GM12878 (cell line): Measurements from ENCODE around the gene NUMB. TPM values are rescaled to one million over a fixed set of nuclear protein-coding genes. Genes with fewer than 3 reads are reported as not detected.

Experiments used
- ATAC-seq: fragments of 200-7000 bp; cut with Tn5 transposase; 3 replicates; pipeline ENCODE4 v1.9.1; 2020; ENCODE audit warnings: mild to moderate bottlenecking, moderate library complexity
- BruUV-seq: library from RNA; stranded (reverse); fragments of 400-500 nt; replicated peaks from 2 replicates; lab custom pipeline; 2021; lab: Mats Ljungman, UMichigan
- CTCF ChIA-PET: fragments of 300-600 bp; sonication (Branson Sonifier 250); formaldehyde crosslinking; extraction: SDS; loops from one replicate; lab custom pipeline; 2021; ENCODE audit warnings: inconsistent platforms; lab: Yijun Ruan, JAX
- POLR2A ChIA-PET: fragments of 350-600 bp; formaldehyde crosslinking; extraction: SDS; loops from one replicate; lab custom pipeline; 2021; ENCODE audit warnings: inconsistent platforms; lab: Charles Lee
- RAD21 ChIA-PET: fragments of 300-600 bp; sonication (Branson Sonifier 250); formaldehyde crosslinking; loops from one replicate; lab custom pipeline; 2023; ENCODE audit warnings: antibody characterized with exemption; ENCODE audit not compliant: unreplicated experiment; lab: Charles Lee
- SMC1A ChIA-PET: fragments of 300-600 bp; sonication (Branson Sonifier 250); formaldehyde crosslinking; loops from one replicate; lab custom pipeline; 2023; ENCODE audit not compliant: unreplicated experiment, uncharacterized antibody; lab: Charles Lee
- DNase-seq: peaks from one replicate; pipeline ENCODE4 v3.0.0-alpha.2; 2011; ENCODE audit warnings: low read depth, low spot score
- FAIRE-seq: peaks from 3 replicates; lab custom pipeline; 2011; peaks lifted over from hg19 to GRCh38; lab: Jason Lieb, UNC
- H2AFZ ChIP-seq: 2 replicates; pipeline ENCODE4 v1.6.0; 2011; ENCODE audit warnings: low read depth, low read length, control low read depth; ENCODE audit not compliant: control insufficient read depth
- H3K27ac ChIP-seq: 2 replicates; pipeline ENCODE4 v1.5.1; 2011; ENCODE audit warnings: control low read depth; ENCODE audit not compliant: control insufficient read depth, insufficient read depth
- H3K27me3 ChIP-seq, 2 experiments: replicated peaks in 1 of 2; 2 replicates each; pipeline versions ENCODE4 v1.6.0 to v1.6.1; 2011; ENCODE audit warnings: low read length in 1 of 2; ENCODE audit not compliant: control insufficient read depth in 2 of 2, insufficient read depth in 2 of 2
- H3K36me3 ChIP-seq, 2 experiments: 2 replicates each; pipeline ENCODE4 v1.5.1; 2011; ENCODE audit warnings: low read length in 1 of 2; ENCODE audit not compliant: control insufficient read depth in 2 of 2, insufficient read depth in 2 of 2
- H3K4me1 ChIP-seq: 2 replicates; pipeline ENCODE4 v1.6.1; 2011; ENCODE audit warnings: mild to moderate bottlenecking, low read length, moderate library complexity, mixed read lengths; ENCODE audit not compliant: control insufficient read depth, insufficient read depth
- H3K4me2 ChIP-seq: 2 replicates; pipeline ENCODE4 v1.6.0; 2011; ENCODE audit warnings: control low read depth; ENCODE audit not compliant: control insufficient read depth, insufficient read depth
- H3K4me3 ChIP-seq: fragments of 200-600 bp; sonication (generic); 2 replicates; pipeline ENCODE4 v1.5.1; 2016
- H3K79me2 ChIP-seq: 2 replicates; pipeline ENCODE4 v1.6.0; 2011; ENCODE audit warnings: low read length; ENCODE audit not compliant: control insufficient read depth, insufficient read depth
- H3K9ac ChIP-seq: 2 replicates; pipeline ENCODE4 v1.8.0; 2011; ENCODE audit warnings: low read length, control low read depth, mixed read lengths; ENCODE audit not compliant: control insufficient read depth, insufficient read depth
- H3K9me3 ChIP-seq: replicated peaks from 3 replicates; pipeline ENCODE4 v1.5.1; 2011; ENCODE audit warnings: mild to moderate bottlenecking, low read length; ENCODE audit not compliant: control insufficient read depth, insufficient read depth
- H4K20me1 ChIP-seq: 2 replicates; pipeline ENCODE4 v1.6.0; 2011; ENCODE audit not compliant: control insufficient read depth, insufficient read depth
- CREB1 ChIP-seq: IDR thresholded peaks from 2 replicates; pipeline ENCODE4 v1.6.1; 2012; ENCODE audit warnings: low read depth, mild to moderate bottlenecking, inconsistent platforms
- STAT3 ChIP-seq: IDR thresholded peaks from 2 replicates; pipeline ENCODE4 v1.6.1; 2011; ENCODE audit warnings: low read depth, low read length, improper control_type of control experiment
- WGBS: methylation state at CpG from one replicate; pipeline ENCODE4 v1.1.6; 2016; ENCODE audit warnings: low lambda C conversion rate; ENCODE audit not compliant: insufficient replicate concordance, insufficient coverage; ENCODE audit errors: missing lambda C conversion rate; 5-methylcytosine and 5-hydroxymethylcytosine counted together
- in situ Hi-C: fragments of 300-500 bp; cut with MboI; formaldehyde crosslinking; loops from 9 replicates; pipeline ENCODE4 v1.14.3; 2018; ENCODE audit warnings: mixed read lengths
- intact Hi-C: fragments of 100-400 bp; cut with micrococcal nuclease; formaldehyde crosslinking; loops from one replicate; pipeline ENCODE4 v1.14.2; 2022; ENCODE audit not compliant: unreplicated experiment
- polyA plus RNA-seq, 11 experiments: library from polyadenylated mRNA; depleted of rRNA in 4 of 11; unstranded in 6 of 11; stranded (reverse) in 5 of 11; fragments of >200 nt; fragmentation: Nextera tagmentation in 4 of 11; fragmentation: Illumina TruSeq in 1 of 11; extraction: Ambion mirVana in 4 of 11; extraction: Trizol in 1 of 11; gene quantifications; 1 replicate in 1 of 11; 2 replicates in 10 of 11; pipeline versions ENCODE4 v1.2.1 to v1.2.3, GENCODE V29; 2011 to 2016; ENCODE audit warnings: inconsistent platforms in 2 of 11, missing spikeins in 2 of 11, low read depth in 1 of 11
- total RNA-seq, 4 experiments: library from RNA; depleted of rRNA in 3 of 4; stranded (reverse); fragments of >200 nt in 3 of 4; fragmentation: Illumina TruSeq in 1 of 4; extraction: Trizol in 1 of 4; gene quantifications; 2 replicates each; pipeline versions ENCODE4 v1.2.1 to v1.2.3, GENCODE V29; 2013 to 2021
- TF ChIP-seq, protein P1 (sequence below): fragments of 450-650 bp; IDR thresholded peaks from 2 replicates; pipeline ENCODE4 v1.6.1; 2016; ENCODE audit warnings: mild to moderate bottlenecking, moderate library complexity, borderline replicate concordance

Gene NUMB
- total and polyA plus RNA-seq, 10 of the 15 experiments (the other 5 are each of a cell fraction or from before 2014, with no cell fraction given), result 22.0 to 147 (median 48.9) TPM

DNA sequence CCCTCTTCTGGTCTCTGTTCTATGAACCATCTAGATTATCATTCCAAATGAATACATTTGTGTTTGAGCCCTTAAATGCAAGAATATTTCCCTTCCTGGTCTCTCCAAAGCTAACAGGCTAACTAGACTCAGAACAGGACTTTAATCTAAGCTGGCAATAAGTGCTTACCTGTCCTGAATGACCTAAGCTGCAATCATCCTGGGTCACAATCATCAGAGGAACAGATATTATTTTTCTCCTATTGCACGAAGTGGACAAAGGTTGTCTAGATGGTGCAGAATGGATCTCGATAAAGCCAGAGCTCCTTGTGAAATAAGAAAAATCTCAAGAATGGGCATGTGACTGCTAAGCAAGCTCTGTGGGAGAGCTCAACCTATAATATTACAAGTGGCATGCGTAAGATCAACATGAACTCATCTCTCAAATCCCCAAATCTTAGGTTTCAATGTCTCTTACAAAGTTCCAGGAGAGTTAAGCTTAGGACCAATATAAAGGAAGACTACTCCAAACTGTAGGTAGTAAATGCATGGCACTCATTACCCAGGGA is 10.6 kb upstream of the NUMB start:
- in situ Hi-C loops, result loop anchor here (5.0 kb wide), 1 partner anchor 177 kb away; no protein-coding TSS in a partner anchor
- ChIA-PET POLR2A (interaction anchor here (0.7 to 7.5 kb wide), 8 partner anchors 8 to 333 kb away, joined by 3 to 42 read pairs (median 4); partner anchors contain the start of genes NUMB and PSEN1), SMC1A (interaction anchor here (0.7 to 17.1 kb wide), 17 partner anchors 9 to 327 kb away, joined by 3 to 311 read pairs (median 8); partner anchors contain the start of gene NUMB)

More for the DNA sequence above, 10.6 kb upstream of the NUMB start:
- RAD21 ChIA-PET, result interaction anchor here (1.1 to 26.5 kb wide), 13 partner anchors 9 to 954 kb away, joined by 3 to 591 read pairs (median 13); partner anchors contain the start of gene NUMB
- Histone ChIP-seq H4K20me1 (no peaks in the 10 kb centered on the region), H3K4me2 (no peak overlapping the region), H3K27ac (no peak overlapping the region), H3K36me3 (no peaks in the 10 kb centered on the region), H2AFZ (no peak overlapping the region), H3K4me1 (peaks cover 30% of the 10 kb centered on the region), H3K79me2 (no peaks in the 10 kb centered on the region), H3K9ac (no peak overlapping the region), H3K4me3 (no peak overlapping the region), H3K27me3 (no peaks in the 10 kb centered on the region)
- 97% methylated on average over 3 of the region's 3 CpGs for WGBS
- FAIRE-seq (no peak), ATAC-seq (no peak), DNase-seq (no peak)
- CTCF ChIA-PET, result interaction anchor here (1.3 to 19.2 kb wide), 10 partner anchors 14 to 295 kb away, joined by 3 to 252 read pairs (median 6); no protein-coding TSS in a partner anchor
- intact Hi-C loops, result no loop called here
- no TSS peak for BruUV-seq
- no peak for TF ChIP-seq STAT3
- no peak for TF ChIP-seq CREB1
- TF ChIP-seq, protein P1, sequence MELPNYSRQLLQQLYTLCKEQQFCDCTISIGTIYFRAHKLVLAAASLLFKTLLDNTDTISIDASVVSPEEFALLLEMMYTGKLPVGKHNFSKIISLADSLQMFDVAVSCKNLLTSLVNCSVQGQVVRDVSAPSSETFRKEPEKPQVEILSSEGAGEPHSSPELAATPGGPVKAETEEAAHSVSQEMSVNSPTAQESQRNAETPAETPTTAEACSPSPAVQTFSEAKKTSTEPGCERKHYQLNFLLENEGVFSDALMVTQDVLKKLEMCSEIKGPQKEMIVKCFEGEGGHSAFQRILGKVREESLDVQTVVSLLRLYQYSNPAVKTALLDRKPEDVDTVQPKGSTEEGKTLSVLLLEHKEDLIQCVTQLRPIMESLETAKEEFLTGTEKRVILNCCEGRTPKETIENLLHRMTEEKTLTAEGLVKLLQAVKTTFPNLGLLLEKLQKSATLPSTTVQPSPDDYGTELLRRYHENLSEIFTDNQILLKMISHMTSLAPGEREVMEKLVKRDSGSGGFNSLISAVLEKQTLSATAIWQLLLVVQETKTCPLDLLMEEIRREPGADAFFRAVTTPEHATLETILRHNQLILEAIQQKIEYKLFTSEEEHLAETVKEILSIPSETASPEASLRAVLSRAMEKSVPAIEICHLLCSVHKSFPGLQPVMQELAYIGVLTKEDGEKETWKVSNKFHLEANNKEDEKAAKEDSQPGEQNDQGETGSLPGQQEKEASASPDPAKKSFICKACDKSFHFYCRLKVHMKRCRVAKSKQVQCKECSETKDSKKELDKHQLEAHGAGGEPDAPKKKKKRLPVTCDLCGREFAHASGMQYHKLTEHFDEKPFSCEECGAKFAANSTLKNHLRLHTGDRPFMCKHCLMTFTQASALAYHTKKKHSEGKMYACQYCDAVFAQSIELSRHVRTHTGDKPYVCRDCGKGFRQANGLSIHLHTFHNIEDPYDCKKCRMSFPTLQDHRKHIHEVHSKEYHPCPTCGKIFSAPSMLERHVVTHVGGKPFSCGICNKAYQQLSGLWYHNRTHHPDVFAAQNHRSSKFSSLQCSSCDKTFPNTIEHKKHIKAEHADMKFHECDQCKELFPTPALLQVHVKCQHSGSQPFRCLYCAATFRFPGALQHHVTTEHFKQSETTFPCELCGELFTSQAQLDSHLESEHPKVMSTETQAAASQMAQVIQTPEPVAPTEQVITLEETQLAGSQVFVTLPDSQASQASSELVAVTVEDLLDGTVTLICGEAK, result no peak
- TF ChIP-seq, all 136 proteins: peak for 0
- H3K9me3 ChIP-seq, result no peaks in the 10 kb centered on the region
